Measurements from ENCODE around the gene GRAMD1B. TPM values are rescaled to one million over a fixed set of nuclear protein-coding genes. Genes with fewer than 3 reads are reported as not detected.
A peak's percentile ranks its signal among the peaks of the same experiment; 100 is the strongest.

The GRAMD1B gene
- total RNA-seq: 10 to 100 TPM; 20.2 to 24.4 (median 23.7) TPM

DNA sequence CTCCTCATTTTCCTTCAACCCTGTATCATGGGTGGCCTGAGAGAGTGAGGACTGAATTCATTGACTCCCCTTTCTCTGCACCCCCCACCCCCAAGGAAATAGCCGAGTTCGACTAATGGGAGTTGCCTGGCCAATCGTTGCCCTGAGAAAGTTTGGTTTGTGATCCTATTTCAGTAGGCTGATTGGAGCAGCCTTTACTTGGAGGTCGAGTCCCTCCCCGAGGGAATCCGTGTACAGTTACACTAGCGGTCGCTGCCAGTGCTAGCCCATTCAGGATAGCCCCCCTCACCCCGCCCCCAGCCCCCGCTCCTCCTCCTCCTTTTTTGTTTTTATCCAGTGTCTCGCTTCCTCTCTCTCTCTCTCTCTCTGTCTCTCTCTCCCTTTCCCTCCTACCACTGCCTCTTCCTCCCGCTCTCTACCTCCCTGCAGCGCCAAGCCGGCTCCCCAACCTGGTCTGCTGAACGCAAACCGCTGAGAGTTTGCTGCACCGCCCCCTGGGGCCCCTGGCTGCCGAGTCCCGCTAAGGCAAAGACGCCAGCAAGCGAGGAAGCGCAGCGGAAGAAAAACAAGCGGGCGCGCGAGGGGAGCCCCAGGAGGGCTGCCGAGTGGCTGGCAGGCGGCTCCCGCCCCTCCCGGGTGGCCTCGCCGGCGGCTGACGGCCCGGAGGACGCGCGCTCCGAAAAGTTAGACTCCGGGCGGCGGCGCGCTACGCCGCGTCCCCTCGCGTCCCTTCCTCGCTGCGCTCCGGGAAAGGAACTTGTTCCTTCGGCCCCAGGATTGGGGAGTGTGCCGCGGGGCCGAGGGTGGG is at the start of gene GRAMD1B:
TSS of gene GRAMD1B (plus strand) at position 357 of the 808 bp plus-strand sequence. CDS start 524 bp downstream, outside the sequence.
- ATAC-seq: peak; percentile 83 to 86
- Mint-ChIP-seq H3K9me3 (no peaks in the 10 kb centered on the region), H3K36me3 (ENCODE audit: insufficient read depth) (no peaks in the 10 kb centered on the region), H3K4me1 (ENCODE audit: low read depth) (peaks cover 22% of the 10 kb centered on the region), H3K27me3 (ENCODE audit: low read depth) (no peaks in the 10 kb centered on the region), H3K4me3 (peak within 1 kb of the TSS; percentile 87)
- peak; percentile 67 for DNase-seq

DNA sequence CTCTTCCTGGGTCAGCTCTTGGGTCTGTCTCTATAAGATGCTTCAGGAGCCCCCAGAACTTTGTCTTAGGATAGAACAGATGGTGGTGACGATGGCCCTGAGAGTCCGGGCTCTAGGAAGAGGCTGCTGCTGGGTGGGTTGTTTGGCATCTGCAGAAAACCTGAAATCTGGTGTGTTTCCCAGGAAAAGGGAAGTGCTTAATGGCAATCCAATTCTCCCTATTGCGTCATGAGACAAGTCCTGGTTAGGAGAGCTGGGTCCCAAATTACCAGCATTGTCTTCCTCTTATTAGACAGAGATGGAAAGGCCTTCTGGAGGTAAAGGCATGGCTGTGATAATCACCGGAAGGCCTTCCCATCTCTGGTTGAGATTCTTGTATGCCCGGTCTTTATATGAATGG is 48.9 kb upstream of the GRAMD1B start:
- no peak for ATAC-seq
- no peaks in the 10 kb centered on the region for H3K9me3 Mint-ChIP-seq
- H3K4me1 Mint-ChIP-seq (ENCODE audit: low read depth): peaks cover 14% of the 10 kb centered on the region
- DNase-seq: no peak
- H3K4me3 Mint-ChIP-seq: no peak overlapping the region
- H3K27me3 Mint-ChIP-seq (ENCODE audit: low read depth): no peaks in the 10 kb centered on the region
- no peaks in the 10 kb centered on the region for H3K36me3 Mint-ChIP-seq (ENCODE audit: insufficient read depth)

DNA sequence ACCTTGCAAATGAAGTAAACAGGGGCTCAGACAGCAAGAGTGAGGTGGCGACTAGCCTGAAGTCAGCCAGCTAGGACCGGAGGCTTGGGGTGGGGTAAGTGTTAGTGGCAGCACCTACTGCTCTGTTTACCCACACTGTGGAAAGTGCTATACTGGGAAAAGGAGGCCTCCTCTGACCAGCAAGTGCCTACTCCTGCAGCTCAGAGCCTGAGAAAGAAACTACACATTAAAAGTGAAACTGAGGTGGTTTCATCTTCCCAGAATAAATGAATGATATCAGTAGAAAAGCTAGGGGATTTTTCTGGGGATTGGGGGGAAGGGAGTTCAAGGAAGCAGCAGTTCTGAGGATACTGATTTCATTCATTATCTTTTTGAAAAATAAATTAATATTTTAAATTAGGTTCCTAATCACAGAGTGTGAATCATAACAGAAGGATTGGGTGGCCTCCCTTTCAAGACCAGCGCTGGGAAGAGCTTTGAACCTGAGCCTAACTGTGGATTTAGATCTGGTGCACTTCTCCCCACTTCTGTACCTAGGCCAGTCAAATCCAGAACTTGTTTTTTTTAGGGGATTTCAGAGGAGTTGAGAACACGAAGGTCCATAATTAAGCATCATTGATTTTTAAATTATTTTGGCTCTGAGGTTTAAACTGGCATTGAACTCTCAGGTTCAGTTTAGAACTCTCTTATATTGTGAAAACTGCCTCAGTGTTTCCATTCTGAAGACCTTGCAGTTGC is 48.1 kb upstream of the GRAMD1B start:
- H3K4me3 Mint-ChIP-seq: no peak overlapping the region
- peaks cover 14% of the 10 kb centered on the region for H3K4me1 Mint-ChIP-seq (ENCODE audit: low read depth)
- DNase-seq (no peak), ATAC-seq (peak; percentile 78 to 86)
- H3K9me3 Mint-ChIP-seq: no peaks in the 10 kb centered on the region
- no peaks in the 10 kb centered on the region for H3K27me3 Mint-ChIP-seq (ENCODE audit: low read depth)
- no peaks in the 10 kb centered on the region for H3K36me3 Mint-ChIP-seq (ENCODE audit: insufficient read depth)

DNA sequence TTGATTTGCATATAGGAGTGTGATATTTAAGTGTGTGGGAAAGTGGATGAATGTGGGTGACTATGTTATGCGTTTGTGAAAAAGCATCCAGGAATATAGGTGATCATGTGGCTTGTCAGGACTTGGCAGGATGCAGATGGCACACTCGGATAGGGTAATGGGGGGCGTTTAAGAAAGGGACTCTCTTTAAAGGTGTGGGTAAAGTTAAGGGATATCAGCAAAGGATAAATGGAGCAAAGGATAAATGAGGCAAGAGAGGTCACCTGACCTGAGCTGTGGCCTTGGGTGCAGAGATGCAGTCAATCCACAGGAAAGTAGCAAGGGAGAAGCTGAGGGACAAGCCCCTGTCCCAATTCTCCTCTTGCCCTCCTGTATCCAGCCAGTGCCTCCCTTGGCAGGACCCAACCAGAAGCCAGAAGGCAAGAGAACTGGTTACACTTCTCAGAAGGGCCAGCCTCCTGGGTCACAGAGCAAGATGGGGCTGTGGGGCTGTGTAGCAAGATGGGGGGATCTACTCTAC is 47.5 kb upstream of the GRAMD1B start:
- ATAC-seq (no peak), DNase-seq (no peak)
- H3K4me1 Mint-ChIP-seq (ENCODE audit: low read depth): peaks cover 14% of the 10 kb centered on the region
- no peaks in the 10 kb centered on the region for H3K36me3 Mint-ChIP-seq (ENCODE audit: insufficient read depth)
- no peaks in the 10 kb centered on the region for H3K9me3 Mint-ChIP-seq
- no peak overlapping the region for H3K4me3 Mint-ChIP-seq
- no peaks in the 10 kb centered on the region for H3K27me3 Mint-ChIP-seq (ENCODE audit: low read depth)

DNA sequence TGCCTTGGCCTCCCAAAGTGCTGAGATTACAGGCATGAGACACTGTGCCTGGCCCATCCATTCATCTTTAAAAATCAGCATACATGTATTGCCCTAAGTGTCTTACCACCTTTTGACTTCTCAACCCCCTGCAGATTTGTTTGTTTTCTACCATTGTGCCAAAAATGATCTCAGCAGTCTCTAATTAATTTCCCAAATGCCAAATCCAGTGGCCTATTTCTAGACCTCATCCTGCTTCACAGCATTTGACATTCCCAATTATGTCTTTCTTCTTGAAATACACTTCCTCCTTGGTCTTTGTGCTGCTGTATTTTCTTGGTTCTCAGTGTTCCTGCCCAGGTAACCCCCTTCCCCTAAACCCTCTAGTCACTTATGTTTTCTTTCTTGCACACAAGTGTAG is 46.0 kb upstream of the GRAMD1B start:
- Mint-ChIP-seq H3K4me1 (ENCODE audit: low read depth) (peaks cover 14% of the 10 kb centered on the region), H3K9me3 (no peaks in the 10 kb centered on the region), H3K4me3 (no peak overlapping the region), H3K27me3 (ENCODE audit: low read depth) (no peaks in the 10 kb centered on the region), H3K36me3 (ENCODE audit: insufficient read depth) (no peaks in the 10 kb centered on the region)
- DNase-seq (no peak), ATAC-seq (no peak)

DNA sequence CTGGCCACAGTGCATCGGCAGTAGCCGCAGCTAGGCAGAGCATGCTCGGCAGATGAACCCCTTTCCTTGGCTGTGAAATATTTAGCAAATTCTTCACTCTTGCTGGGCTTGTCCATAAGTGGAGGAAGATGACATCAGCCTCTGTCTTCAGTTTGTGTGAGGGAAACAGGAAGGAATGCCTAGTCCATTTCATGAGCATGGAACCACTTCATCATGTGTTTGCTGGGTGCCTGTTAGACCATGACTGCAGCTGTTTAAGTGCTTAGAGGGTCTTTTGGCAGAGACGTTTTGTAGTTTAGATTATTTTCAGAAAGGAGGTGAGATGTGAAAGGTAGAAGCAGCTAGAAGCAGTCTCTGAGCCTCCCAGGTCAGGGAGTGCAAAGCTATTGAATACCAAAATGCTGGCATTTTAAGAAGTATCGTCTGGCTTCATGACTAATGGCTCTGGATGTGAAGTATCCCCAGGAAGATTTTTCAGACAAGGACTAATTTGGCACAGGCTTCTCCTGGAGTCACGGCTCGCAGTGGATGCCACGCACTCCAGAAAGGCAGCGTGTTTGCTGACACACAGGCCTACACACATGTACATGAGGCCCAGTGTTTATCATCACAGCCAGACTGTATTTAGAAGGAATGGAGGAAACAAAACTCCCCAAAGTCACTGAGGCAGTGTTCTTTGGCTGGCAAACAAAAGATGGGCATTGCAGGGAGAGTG is 43.1 kb upstream of the GRAMD1B start:
- DNase-seq (no peak), ATAC-seq (no peak)
- Mint-ChIP-seq H3K9me3 (no peaks in the 10 kb centered on the region), H3K36me3 (ENCODE audit: insufficient read depth) (no peaks in the 10 kb centered on the region), H3K4me3 (no peak overlapping the region), H3K27me3 (ENCODE audit: low read depth) (no peaks in the 10 kb centered on the region), H3K4me1 (ENCODE audit: low read depth) (no peaks in the 10 kb centered on the region)

DNA sequence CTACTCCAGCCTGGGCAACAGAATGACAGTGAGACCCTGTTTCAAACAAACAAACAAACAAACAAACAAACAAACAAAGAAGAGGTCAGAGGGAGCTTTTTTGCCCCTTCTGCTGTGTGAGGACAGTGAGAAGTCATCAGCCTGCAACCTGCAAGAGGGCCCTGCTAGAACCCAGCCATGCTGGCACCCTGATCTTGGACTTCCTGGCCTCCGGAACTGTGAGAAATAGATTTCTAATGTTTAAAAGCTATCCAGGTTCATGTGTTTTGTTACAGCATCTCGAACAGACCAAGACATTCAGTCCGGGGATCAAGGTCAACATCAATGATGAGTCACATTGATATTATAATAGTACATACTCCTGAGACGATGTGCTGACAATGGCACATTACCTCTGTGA is 41.4 kb upstream of the GRAMD1B start:
- H3K4me3 Mint-ChIP-seq: no peak overlapping the region
- ATAC-seq (no peak), DNase-seq (no peak)
- H3K36me3 Mint-ChIP-seq (ENCODE audit: insufficient read depth): no peaks in the 10 kb centered on the region
- no peaks in the 10 kb centered on the region for H3K27me3 Mint-ChIP-seq (ENCODE audit: low read depth)
- no peaks in the 10 kb centered on the region for H3K4me1 Mint-ChIP-seq (ENCODE audit: low read depth)
- H3K9me3 Mint-ChIP-seq: no peaks in the 10 kb centered on the region

DNA sequence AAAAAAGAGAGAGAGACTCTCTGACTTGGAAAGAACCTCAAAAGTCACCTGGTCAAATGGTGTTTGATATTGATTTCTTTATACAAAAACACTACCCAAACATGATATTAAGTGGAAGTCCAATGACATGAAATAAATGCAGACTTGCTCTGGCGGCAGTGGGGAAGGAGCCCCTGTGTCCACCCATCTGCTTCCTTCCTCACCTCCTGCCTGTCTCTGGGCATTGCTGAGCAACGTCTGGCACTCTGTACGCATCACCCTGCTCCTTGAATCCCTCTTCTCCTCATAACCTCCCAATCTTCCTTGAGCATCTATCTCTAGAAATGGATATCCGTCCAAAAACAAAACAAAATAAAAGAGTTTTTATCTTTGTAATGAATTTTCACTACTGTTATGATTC is 39.9 kb upstream of the GRAMD1B start:
- Mint-ChIP-seq H3K9me3 (no peaks in the 10 kb centered on the region), H3K36me3 (ENCODE audit: insufficient read depth) (no peaks in the 10 kb centered on the region), H3K4me1 (ENCODE audit: low read depth) (no peaks in the 10 kb centered on the region), H3K4me3 (no peak overlapping the region), H3K27me3 (ENCODE audit: low read depth) (no peaks in the 10 kb centered on the region)
- DNase-seq (no peak), ATAC-seq (no peak)

- Mint-ChIP-seq H3K4me1 (ENCODE audit: low read depth) (no peaks in the 10 kb centered on the region), H3K27me3 (ENCODE audit: low read depth) (no peaks in the 10 kb centered on the region), H3K4me3 (no peak overlapping the region), H3K36me3 (ENCODE audit: insufficient read depth) (no peaks in the 10 kb centered on the region), H3K9me3 (no peaks in the 10 kb centered on the region)
- no peak for DNase-seq
- no peak for ATAC-seq
These were observed 38.3 kb upstream of the GRAMD1B start for GRCh38 chr11:123391646-123392348.

DNA sequence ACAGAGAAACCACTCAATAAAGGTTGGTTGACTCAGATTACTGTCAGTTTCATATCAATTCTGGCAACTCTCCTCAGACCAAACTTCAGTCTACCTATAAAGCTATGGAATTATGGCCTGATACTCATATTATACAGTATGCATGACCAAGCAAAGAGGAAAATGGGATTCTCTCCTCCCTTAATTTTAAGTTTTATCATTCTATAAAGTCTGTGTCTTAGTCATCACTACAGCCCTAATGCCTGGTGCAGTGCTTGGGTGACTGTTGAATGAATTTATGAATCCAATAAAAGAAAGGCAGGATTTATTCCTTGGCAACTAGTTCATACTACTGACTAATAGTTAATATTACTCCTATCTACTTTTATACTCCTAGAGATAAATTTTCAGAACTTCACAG is 37.6 kb upstream of the GRAMD1B start:
- H3K4me1 Mint-ChIP-seq (ENCODE audit: low read depth): no peaks in the 10 kb centered on the region
- ATAC-seq (no peak), DNase-seq (no peak)
- H3K27me3 Mint-ChIP-seq (ENCODE audit: low read depth): no peaks in the 10 kb centered on the region
- no peaks in the 10 kb centered on the region for H3K36me3 Mint-ChIP-seq (ENCODE audit: insufficient read depth)
- H3K9me3 Mint-ChIP-seq: no peaks in the 10 kb centered on the region
- no peak overlapping the region for H3K4me3 Mint-ChIP-seq

DNA sequence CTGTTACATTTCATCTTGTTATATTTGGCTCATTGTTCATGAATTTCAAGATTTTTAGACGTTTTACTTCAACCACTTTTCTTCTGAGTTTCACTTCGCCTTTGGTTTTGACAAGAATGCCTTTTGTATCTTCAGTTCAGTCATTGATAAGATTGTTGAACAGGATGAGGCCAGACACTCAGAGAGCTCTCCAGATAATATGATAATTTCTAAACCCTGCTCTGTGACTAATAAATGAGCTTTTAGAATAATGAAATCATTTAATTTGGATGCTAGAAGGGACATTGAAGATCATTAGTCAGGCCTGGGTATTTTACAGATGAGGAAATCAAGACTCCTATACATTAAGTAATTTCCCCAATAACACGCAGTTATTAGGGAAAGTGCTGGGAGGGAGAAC is 37.2 kb upstream of the GRAMD1B start:
- no peaks in the 10 kb centered on the region for H3K4me1 Mint-ChIP-seq (ENCODE audit: low read depth)
- H3K27me3 Mint-ChIP-seq (ENCODE audit: low read depth): no peaks in the 10 kb centered on the region
- DNase-seq (no peak), ATAC-seq (no peak)
- H3K4me3 Mint-ChIP-seq: no peak overlapping the region
- no peaks in the 10 kb centered on the region for H3K9me3 Mint-ChIP-seq
- no peaks in the 10 kb centered on the region for H3K36me3 Mint-ChIP-seq (ENCODE audit: insufficient read depth)

- Mint-ChIP-seq H3K27me3 (ENCODE audit: low read depth) (no peaks in the 10 kb centered on the region), H3K9me3 (no peaks in the 10 kb centered on the region), H3K36me3 (ENCODE audit: insufficient read depth) (no peaks in the 10 kb centered on the region), H3K4me1 (ENCODE audit: low read depth) (no peaks in the 10 kb centered on the region), H3K4me3 (no peak overlapping the region)
- DNase-seq (no peak), ATAC-seq (no peak)
These were observed 36.6 kb upstream of the GRAMD1B start for GRCh38 chr11:123393312-123393927.

- no peak for ATAC-seq
- H3K4me3 Mint-ChIP-seq: no peak overlapping the region
- no peak for DNase-seq
- H3K4me1 Mint-ChIP-seq (ENCODE audit: low read depth): peaks cover 5% of the 10 kb centered on the region
- no peaks in the 10 kb centered on the region for H3K36me3 Mint-ChIP-seq (ENCODE audit: insufficient read depth)
- peaks cover 5% of the 10 kb centered on the region for H3K27me3 Mint-ChIP-seq (ENCODE audit: low read depth)
- no peaks in the 10 kb centered on the region for H3K9me3 Mint-ChIP-seq
These were observed 25.4 kb upstream of the GRAMD1B start for GRCh38 chr11:123404676-123405075.

Measured in activated T-cell treated with anti-CD3 and anti-CD28 coated beads, Interleukin-2, amount 50 U/mL, for 4 hours (primary cell).